ENCODE results near the gene IGFBP6.
A peak's percentile ranks its signal among the peaks of the same experiment; 100 is the strongest.

The IGFBP6 gene

GRCh38 chr12:53097564-53098353 is at the start of gene IGFBP6:
Gene IGFBP6, plus strand, starts transcription at chr12:53097667. Its CDS starts 51 bp downstream, at chr12:53097718.
- Mint-ChIP-seq H3K9me3 (no peaks in the 10 kb centered on the region), H3K36me3 (ENCODE audit: low read depth) (no peaks in the 10 kb centered on the region), H3K4me1 (peaks cover 46% of the 10 kb centered on the region), H3K27me3 (peaks cover 11% of the 10 kb centered on the region), H3K4me3 (peak within 1 kb of the TSS; percentile 77), H3K27ac (peak within 1 kb of the TSS; percentile 89)
- peak; percentile 37 for ATAC-seq
- DNase-seq, result peak; percentile 74

- no peaks in the 10 kb centered on the region for H3K9me3 Mint-ChIP-seq
- no peak for DNase-seq
- peak overlapping the region; percentile 45 for H3K4me3 Mint-ChIP-seq
- no peak overlapping the region for H3K27ac Mint-ChIP-seq
- ATAC-seq, result no peak
- no peaks in the 10 kb centered on the region for H3K36me3 Mint-ChIP-seq (ENCODE audit: low read depth)
- peaks cover 32% of the 10 kb centered on the region for H3K4me1 Mint-ChIP-seq
- no peaks in the 10 kb centered on the region for H3K27me3 Mint-ChIP-seq
These were observed 49.3 kb upstream of the IGFBP6 start for GRCh38 chr12:53048033-53048779.

GRCh38 chr12:53048780-53049401 is 48.6 kb upstream of the IGFBP6 start:
- DNase-seq (no peak), ATAC-seq (no peak)
- no peaks in the 10 kb centered on the region for H3K36me3 Mint-ChIP-seq (ENCODE audit: low read depth)
- H3K27me3 Mint-ChIP-seq, result no peaks in the 10 kb centered on the region
- peaks cover 36% of the 10 kb centered on the region for H3K4me1 Mint-ChIP-seq
- H3K9me3 Mint-ChIP-seq, result no peaks in the 10 kb centered on the region
- H3K4me3 Mint-ChIP-seq, result no peak overlapping the region
- no peak overlapping the region for H3K27ac Mint-ChIP-seq

- H3K9me3 Mint-ChIP-seq, result no peaks in the 10 kb centered on the region
- H3K27ac Mint-ChIP-seq, result no peak within 1 kb of the TSS
- H3K27me3 Mint-ChIP-seq, result no peaks in the 10 kb centered on the region
- no peak within 1 kb of the TSS for H3K4me3 Mint-ChIP-seq
- DNase-seq, result no peak
- H3K4me1 Mint-ChIP-seq, result peaks cover 38% of the 10 kb centered on the region
- H3K36me3 Mint-ChIP-seq (ENCODE audit: low read depth), result no peaks in the 10 kb centered on the region
- ATAC-seq, result no peak
These were observed 47.7 kb upstream of the IGFBP6 start, which contains the start of gene TNS2 for GRCh38 chr12:53049571-53050318. Gene TNS2, plus strand, starts transcription at chr12:53050065. Its CDS starts 121 bp downstream, at chr12:53050186.

- Mint-ChIP-seq H3K4me3 (no peak overlapping the region), H3K27ac (no peak overlapping the region)
- no peak for ATAC-seq
These were observed 46.9 kb upstream of the IGFBP6 start for GRCh38 chr12:53050426-53051057.

GRCh38 chr12:53051058-53051880 is 46.2 kb upstream of the IGFBP6 start:
- Mint-ChIP-seq H3K27ac (no peak overlapping the region), H3K4me3 (no peak overlapping the region)

More at GRCh38 chr12:53050426-53051057, 46.9 kb upstream of the IGFBP6 start:
- no peaks in the 10 kb centered on the region for H3K9me3 Mint-ChIP-seq
- no peaks in the 10 kb centered on the region for H3K36me3 Mint-ChIP-seq (ENCODE audit: low read depth)
- H3K27me3 Mint-ChIP-seq, result no peaks in the 10 kb centered on the region
- DNase-seq, result no peak
- H3K4me1 Mint-ChIP-seq, result peaks cover 34% of the 10 kb centered on the region

GRCh38 chr12:53051881-53052412 is 45.5 kb upstream of the IGFBP6 start:
- Mint-ChIP-seq H3K4me3 (no peak overlapping the region), H3K27me3 (no peaks in the 10 kb centered on the region), H3K27ac (no peak overlapping the region), H3K36me3 (ENCODE audit: low read depth) (no peaks in the 10 kb centered on the region), H3K9me3 (no peaks in the 10 kb centered on the region), H3K4me1 (peaks cover 23% of the 10 kb centered on the region)
- ATAC-seq (no peak), DNase-seq (no peak)

More at GRCh38 chr12:53051058-53051880, 46.2 kb upstream of the IGFBP6 start:
- H3K9me3 Mint-ChIP-seq, result no peaks in the 10 kb centered on the region
- peaks cover 27% of the 10 kb centered on the region for H3K4me1 Mint-ChIP-seq
- DNase-seq (no peak), ATAC-seq (no peak)
- H3K36me3 Mint-ChIP-seq (ENCODE audit: low read depth), result no peaks in the 10 kb centered on the region
- H3K27me3 Mint-ChIP-seq, result no peaks in the 10 kb centered on the region

GRCh38 chr12:53052419-53053217 is 44.8 kb upstream of the IGFBP6 start:
- Mint-ChIP-seq H3K27me3 (no peaks in the 10 kb centered on the region), H3K9me3 (no peaks in the 10 kb centered on the region), H3K36me3 (ENCODE audit: low read depth) (no peaks in the 10 kb centered on the region), H3K27ac (no peak overlapping the region), H3K4me3 (no peak overlapping the region), H3K4me1 (peaks cover 23% of the 10 kb centered on the region)
- no peak for DNase-seq
- no peak for ATAC-seq

GRCh38 chr12:53053218-53054111 is 44.0 kb upstream of the IGFBP6 start:
- no peaks in the 10 kb centered on the region for H3K9me3 Mint-ChIP-seq
- H3K4me1 Mint-ChIP-seq, result peaks cover 19% of the 10 kb centered on the region
- peak; percentile 62 for DNase-seq
- ATAC-seq, result peak; percentile 2
- peak overlapping the region; percentile 89 for H3K27ac Mint-ChIP-seq
- peak overlapping the region; percentile 92 for H3K4me3 Mint-ChIP-seq
- no peaks in the 10 kb centered on the region for H3K36me3 Mint-ChIP-seq (ENCODE audit: low read depth)
- no peaks in the 10 kb centered on the region for H3K27me3 Mint-ChIP-seq

- H3K4me3 Mint-ChIP-seq, result peak overlapping the region; percentile 92
- DNase-seq (peak; percentile 92), ATAC-seq (peak; percentile 87)
- H3K27ac Mint-ChIP-seq, result peak overlapping the region; percentile 89
- H3K4me1 Mint-ChIP-seq, result peaks cover 11% of the 10 kb centered on the region
- no peaks in the 10 kb centered on the region for H3K27me3 Mint-ChIP-seq
- H3K9me3 Mint-ChIP-seq, result no peaks in the 10 kb centered on the region
- no peaks in the 10 kb centered on the region for H3K36me3 Mint-ChIP-seq (ENCODE audit: low read depth)
These were observed 43.2 kb upstream of the IGFBP6 start for GRCh38 chr12:53054112-53054878.
